Lung (tissue), 12 donors: ENCODE results near the gene ADGRB2. TPM values are rescaled to one million over a fixed set of nuclear protein-coding genes. Genes with fewer than 3 reads are reported as not detected.
A peak's percentile ranks its signal among the peaks of the same experiment; 100 is the strongest.

ENCODE experiments used
- ATAC-seq: fragments of 200-7000 bp; cut with Tn5 transposase; one replicate; pipeline ENCODE4 v1.9.1; 2020; ENCODE audit warnings: moderate number of reproducible peaks; ENCODE audit not compliant: insufficient read depth, low FRiP score
- DNase-seq, 3 donors: peaks; one replicate each; pipeline ENCODE4 v3.0.0-alpha.2; 2013 to 2017
- H3K27ac ChIP-seq, 2 donors: one replicate each; pipeline ENCODE4 v1.5.1; 2013; ENCODE audit warnings: mild to moderate bottlenecking in 2 of 2, moderate library complexity in 2 of 2, control low read depth in 1 of 2, inconsistent platforms in 1 of 2, low read depth in 1 of 2, low read length in 1 of 2
- H3K27me3 ChIP-seq, 3 donors: one replicate each; pipeline ENCODE4 v1.5.1; 2013; ENCODE audit warnings: low read length in 2 of 3; ENCODE audit not compliant: control insufficient read depth in 3 of 3, insufficient read depth in 3 of 3
- H3K36me3 ChIP-seq, 4 donors: one replicate each; pipeline ENCODE4 v1.5.1; 2013; ENCODE audit warnings: low read length in 4 of 4, mild to moderate bottlenecking in 1 of 4, moderate library complexity in 1 of 4; ENCODE audit not compliant: control insufficient read depth in 4 of 4, insufficient read depth in 4 of 4
- H3K4me1 ChIP-seq, 5 donors: one replicate each; pipeline ENCODE4 v1.5.1; 2013; ENCODE audit warnings: low read length in 5 of 5, mild to moderate bottlenecking in 2 of 5, moderate library complexity in 1 of 5; ENCODE audit not compliant: control insufficient read depth in 5 of 5, insufficient read depth in 5 of 5
- H3K4me3 ChIP-seq: one replicate; pipeline ENCODE4 v1.5.1; 2013; ENCODE audit warnings: mild to moderate bottlenecking, control low read depth, moderate library complexity
- H3K9ac ChIP-seq, 2 donors: one replicate each; pipeline ENCODE4 v1.5.1; 2013; ENCODE audit warnings: low read length in 2 of 2, control low read depth in 1 of 2; ENCODE audit not compliant: insufficient read depth in 1 of 2
- H3K9me3 ChIP-seq, 4 donors: one replicate each; pipeline ENCODE4 v1.5.1; 2013; ENCODE audit warnings: low read length in 3 of 4, mild to moderate bottlenecking in 1 of 4, moderate library complexity in 1 of 4; ENCODE audit not compliant: control insufficient read depth in 4 of 4, insufficient read depth in 3 of 4
- CTCF ChIP-seq: IDR thresholded peaks from 2 replicates; pipeline ENCODE4 v1.5.1; 2012; ENCODE audit warnings: mild to moderate bottlenecking; ENCODE audit errors: control extremely low read depth, extremely low read depth
- WGBS, 2 donors: extraction: QIAGEN DNeasy Blood & Tissue Kit; methylation state at CpG; one replicate each; pipeline ENCODE4 v1.1.7; 2013; 5-methylcytosine and 5-hydroxymethylcytosine counted together
- polyA plus RNA-seq, 2 donors: library from polyadenylated mRNA; stranded (reverse); fragments of 200-250 nt; gene quantifications; one replicate each; pipeline ENCODE4 v1.2.1, GENCODE V29; 2013
- total RNA-seq, 2 donors: library from RNA; depleted of rRNA in 1 of 2; stranded (reverse); fragments of >200 nt in 1 of 2; gene quantifications; one replicate each; pipeline ENCODE4 v1.2.1, GENCODE V29; 2014 to 2021
- donor health status: control.
- donor health status: control.
- donor health status: Bipolar disorder and iron deficiency.
- donor health status: healthy.
- donor health status: DM: yes; HTN: yes; CAD: no.

Gene ADGRB2
- total and polyA plus RNA-seq, 4 donors: 0.44 to 7.6 (median 1.3) TPM

GRCh38 chr1:31700468-31701090, 63.6 kb downstream of the ADGRB2 start:
- Histone ChIP-seq H3K27me3 (peaks cover 0 to 3% (median 0%) of the 10 kb centered on the region in 3 donors), H3K27ac (peak overlapping the region in 1 of 2 donors; percentile 30), H3K4me1 (peaks cover 0 to 51% (median 15%) of the 10 kb centered on the region in 5 donors), H3K4me3 (no peak overlapping the region), H3K9me3 (peaks cover 0 to 2% (median 0%) of the 10 kb centered on the region in 4 donors), H3K36me3 (peaks cover 0 to 37% (median 15%) of the 10 kb centered on the region in 4 donors), H3K9ac (peak overlapping the region in 1 of 2 donors; percentile 30)
- DNase-seq (no peak), ATAC-seq (no peak)
- no peak for TF ChIP-seq CTCF
- 72% methylated on average over 7 of the region's 7 CpGs for WGBS, 2 donors

DNA sequence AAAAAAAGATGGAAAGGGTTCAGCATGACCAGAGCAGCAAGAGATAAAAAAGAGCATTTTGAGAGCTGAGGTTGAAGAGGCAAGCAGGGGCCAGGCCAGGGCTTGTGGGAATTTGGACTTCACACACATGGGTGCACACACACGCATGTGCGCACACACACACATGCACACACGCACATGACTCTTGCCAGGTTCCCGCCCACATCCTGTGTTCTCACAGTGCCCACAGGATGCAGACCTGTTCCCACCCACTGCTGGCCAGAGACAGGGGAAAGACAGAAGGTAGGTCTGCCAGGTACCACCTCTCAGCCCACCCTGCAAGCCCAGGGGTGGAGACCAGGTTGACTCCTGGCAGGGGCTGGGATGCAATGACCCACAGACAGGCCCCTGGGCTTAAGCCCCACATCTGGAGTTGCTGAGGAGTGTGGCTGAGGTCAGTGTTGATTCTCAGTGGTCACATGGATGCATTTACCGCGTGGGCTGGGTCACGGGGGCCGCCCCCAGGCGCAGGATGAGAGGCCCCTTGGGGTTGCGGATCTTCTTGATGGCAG, 64.7 kb downstream of the ADGRB2 start:
- no peak for DNase-seq
- TF ChIP-seq CTCF: no peak
- Histone ChIP-seq H3K27ac (no peak overlapping the region), H3K4me3 (no peak overlapping the region), H3K9me3 (peaks cover 0 to 2% (median 0%) of the 10 kb centered on the region in 4 donors), H3K4me1 (peaks cover 0 to 46% (median 13%) of the 10 kb centered on the region in 5 donors), H3K27me3 (peaks cover 0 to 3% (median 0%) of the 10 kb centered on the region in 3 donors), H3K36me3 (peaks cover 0 to 41% (median 20%) of the 10 kb centered on the region in 4 donors), H3K9ac (no peak overlapping the region)
- ATAC-seq: no peak
- 69 to 82% methylated on average over 10 of the region's 10 CpGs for WGBS, 2 donors

DNA sequence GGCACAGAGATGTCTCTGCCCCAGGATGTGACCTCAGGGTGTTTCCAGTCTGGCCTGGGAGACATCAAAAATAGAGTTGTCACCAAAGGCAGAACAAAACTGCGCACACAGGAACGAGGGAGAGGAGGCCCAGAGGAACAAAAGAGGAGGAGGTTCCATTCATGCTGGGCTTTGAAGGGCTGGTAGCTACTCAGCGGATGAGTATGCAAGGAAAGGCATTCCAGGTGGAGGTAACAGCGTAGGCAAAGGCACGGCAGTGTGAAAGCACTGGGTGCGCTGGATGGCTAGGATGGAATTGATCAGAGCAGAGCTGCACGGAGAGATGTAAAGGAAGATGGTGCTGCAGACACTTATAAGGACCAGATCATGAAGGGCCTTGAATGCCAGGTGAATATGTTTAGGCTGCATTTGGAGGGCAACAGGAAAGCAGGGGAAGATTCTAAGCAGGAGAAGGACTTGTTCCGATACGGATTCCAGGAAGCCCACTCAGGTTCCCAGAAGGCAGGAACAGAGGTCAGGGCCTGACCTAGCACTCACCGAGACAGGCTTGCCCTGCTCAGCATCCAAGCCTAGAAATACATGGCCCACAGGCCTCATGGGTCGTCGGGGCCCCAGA, 66.7 kb downstream of the ADGRB2 start:
- 84 to 89% methylated on average over 12 of the region's 12 CpGs for WGBS, 2 donors
- Histone ChIP-seq H3K27ac (no peak overlapping the region), H3K4me1 (peaks cover 0 to 33% (median 8%) of the 10 kb centered on the region in 5 donors), H3K27me3 (no peaks in the 10 kb centered on the region), H3K36me3 (peaks cover 0 to 51% (median 23%) of the 10 kb centered on the region in 4 donors), H3K4me3 (no peak overlapping the region), H3K9ac (no peak overlapping the region), H3K9me3 (no peaks in the 10 kb centered on the region)
- ATAC-seq: no peak
- no peak for DNase-seq
- no peak for TF ChIP-seq CTCF
